ENCODE results near the gene NOL9.
A peak's percentile ranks its signal among the peaks of the same experiment; 100 is the strongest.
"Not testable (repeated sequence)": the region's sequence is repeated elsewhere in the genome, so short reads cannot be mapped to it uniquely, and the experiment has no call there.

Gene NOL9

DNA sequence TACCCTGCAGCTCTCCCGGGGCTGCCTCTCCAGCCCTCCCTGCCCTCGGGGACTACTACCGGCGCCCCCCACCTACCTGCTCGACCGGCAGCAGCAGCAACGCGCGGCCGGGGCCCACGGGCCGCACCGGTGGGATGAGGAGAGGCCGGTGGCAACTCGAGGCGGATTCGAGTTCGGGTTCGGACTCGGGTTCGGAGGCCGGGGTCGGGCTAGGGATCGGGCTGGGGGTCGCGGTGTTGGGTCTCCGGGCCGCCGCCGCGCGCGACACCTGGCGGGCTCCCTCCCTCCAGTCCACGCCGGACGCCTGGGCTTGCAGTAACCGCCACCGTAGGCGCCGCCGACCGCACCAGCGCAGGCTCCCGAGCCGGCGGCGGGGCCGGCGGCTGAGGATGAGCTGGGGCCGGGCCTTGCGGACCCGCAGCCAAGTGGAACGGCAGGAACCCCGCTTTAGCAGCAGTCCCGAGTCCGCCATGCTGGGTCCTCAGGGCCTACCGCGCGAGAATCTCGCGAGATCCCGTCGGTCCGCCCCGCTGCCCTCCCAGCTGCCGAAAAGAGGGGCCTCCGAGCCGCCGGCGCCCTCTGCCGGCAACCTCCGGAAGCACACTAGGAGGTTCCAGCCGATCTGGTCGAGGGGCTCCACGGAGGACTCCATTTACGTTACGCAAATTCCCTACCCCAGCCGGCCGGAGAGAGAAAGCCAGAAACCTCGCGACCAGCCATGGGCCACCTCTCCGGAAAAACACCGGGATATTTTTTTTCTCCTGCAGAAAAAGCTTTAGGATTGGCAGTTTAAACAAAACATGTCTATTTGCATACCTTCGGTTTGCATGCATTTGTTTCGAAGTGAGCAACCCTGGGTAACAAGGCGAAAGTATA, at the start of gene NOL9:
TSS of gene NOL9 (minus strand) at position 483 of the 876 bp plus-strand sequence. CDS start at position 472, 11 bp downstream.
- ATAC-seq, result peak; percentile 98

- ATAC-seq, result peak; percentile 14 to 22
These were observed 49.1 kb upstream of the NOL9 start for GRCh38 chr1:6603238-6603914.

DNA sequence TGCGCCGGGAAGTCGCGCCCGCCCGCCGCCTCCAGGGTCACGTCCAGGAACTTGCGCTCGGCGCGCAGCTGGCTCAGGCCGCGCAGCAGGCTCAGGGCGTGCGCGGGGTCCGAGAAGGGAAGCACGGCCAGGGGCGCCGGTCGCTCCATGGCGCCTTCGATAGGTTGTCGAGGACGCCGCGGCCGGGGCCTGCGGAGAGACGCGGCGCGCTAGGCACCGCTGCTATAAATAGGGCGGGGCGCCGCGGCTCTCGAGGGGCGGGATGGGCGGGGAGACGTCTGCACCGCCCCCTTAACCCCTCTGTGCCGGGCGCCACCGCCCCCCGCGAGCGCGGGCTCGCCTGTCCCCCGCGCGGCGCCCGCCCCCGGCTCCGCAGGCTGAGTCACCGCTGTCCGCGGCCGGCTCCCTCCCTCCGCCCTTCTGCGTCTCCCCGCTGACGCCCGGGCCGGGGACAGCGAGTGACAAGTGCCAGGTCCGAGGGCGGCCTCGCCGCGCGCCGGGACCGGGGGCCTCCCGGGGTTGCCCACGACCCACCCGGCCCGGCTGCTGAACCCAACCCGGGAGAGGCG, 48.4 kb upstream of the NOL9 start, which contains the start of gene KLHL21:
TSS of gene KLHL21 (minus strand) at position 201 of the 569 bp plus-strand sequence. CDS start at position 149, 52 bp downstream.
- peak; percentile 56 to 61 for ATAC-seq

DNA sequence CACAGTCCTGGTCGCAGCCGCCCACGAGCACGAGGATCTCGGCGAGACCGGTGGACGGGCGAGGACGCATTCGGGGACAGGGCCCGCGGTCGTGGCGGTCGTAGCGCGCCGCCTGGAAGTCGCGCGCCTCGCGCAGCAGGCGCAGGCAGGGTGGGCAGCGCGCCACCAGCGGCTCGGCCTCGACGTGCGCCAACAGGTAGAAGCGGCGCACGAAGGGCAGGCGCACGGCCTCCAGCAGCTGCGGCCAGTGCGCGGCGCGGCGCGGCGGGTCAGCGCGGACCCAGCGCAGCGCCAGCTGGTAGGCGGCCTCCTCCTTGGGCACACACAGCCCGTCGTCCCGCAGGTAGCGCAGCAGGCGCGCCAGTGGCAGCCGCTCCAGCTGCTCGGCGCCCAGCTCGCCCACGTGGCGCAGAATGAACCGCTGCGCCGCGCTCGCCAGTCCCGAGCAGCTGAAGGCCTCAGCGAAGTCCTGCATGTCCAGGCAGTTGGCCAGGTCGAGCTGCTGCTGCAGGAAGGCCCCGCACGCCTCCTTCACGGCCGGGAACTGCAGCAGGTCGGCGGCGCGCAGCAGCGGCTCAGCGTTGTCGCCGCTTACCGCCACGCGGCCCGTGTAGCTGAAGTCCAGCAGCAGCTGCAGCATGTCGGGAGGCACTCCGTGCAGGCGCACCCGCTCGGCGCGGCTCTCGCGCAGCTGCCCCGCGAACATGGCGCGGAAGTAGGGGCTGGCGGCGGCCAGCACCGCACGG, 47.8 kb upstream of the NOL9 start:
- peak; percentile 14 to 19 for ATAC-seq

DNA sequence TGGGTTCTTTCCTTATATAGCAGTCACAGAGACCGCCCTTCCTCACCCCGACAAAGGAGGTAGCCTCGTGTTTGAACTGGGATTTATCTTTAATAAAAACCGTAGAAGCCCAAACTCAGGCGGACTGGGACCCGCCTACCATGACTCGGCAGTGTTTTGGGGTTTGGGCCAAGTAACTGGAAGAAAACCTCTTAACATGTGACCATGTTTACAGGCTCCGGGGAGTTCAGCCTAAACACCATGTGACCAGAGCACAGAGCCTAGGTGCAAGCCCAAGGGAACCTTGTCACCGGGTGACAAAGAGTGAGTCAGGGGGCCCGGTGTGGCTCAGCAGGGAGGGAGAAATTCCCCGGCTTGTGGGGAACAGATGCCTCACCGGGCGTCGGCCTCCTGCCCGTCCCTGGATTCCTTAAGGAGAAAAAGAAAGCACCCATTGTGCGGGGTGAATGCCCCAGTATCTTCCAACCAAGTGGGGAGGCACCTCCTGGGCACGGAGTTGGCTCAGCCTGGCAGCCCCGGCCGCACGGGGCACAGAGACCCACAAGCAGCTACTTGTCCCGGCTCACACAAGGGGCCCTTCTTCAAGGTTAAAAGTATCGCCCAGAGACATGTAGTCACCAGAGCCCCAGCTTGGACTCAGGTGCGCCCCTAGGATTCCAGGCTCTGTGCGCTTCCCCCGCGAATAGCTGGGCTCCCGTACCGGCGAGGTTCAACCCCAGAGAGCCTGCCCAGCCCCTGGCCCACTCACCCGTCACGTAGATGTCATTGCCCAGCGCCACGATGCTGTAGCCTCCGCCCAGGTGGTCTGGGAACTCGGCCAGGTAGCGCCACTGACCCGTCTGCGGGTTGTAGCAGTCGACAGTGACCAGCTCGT, 47.0 kb upstream of the NOL9 start:
- ATAC-seq, result peak; percentile 80

GRCh38 chr1:6600410-6601048, 46.2 kb upstream of the NOL9 start:
- no peak for ATAC-seq

DNA sequence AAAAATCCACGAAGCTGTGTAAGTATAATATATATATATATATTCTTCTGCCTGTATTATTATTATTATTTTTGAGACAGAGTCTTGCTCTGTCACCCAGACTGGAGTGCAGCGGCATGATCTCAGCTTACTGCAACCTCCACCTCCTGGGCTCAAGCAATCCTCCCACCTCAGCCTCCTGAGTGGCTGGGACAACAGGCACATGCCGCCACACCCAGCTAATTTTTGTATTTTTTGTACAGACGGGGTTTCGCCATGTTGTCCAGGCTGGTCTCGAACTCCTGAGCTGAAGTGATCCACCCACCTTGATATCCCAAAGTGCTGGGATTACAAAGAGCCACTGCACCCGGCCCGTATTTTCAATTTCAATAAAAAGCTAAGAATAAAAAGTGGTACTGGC, 45.7 kb upstream of the NOL9 start:
- ATAC-seq, result not testable (repeated sequence)

GRCh38 chr1:6599141-6599975, 45.0 kb upstream of the NOL9 start:
- ATAC-seq, result peak; percentile 10 to 15

DNA sequence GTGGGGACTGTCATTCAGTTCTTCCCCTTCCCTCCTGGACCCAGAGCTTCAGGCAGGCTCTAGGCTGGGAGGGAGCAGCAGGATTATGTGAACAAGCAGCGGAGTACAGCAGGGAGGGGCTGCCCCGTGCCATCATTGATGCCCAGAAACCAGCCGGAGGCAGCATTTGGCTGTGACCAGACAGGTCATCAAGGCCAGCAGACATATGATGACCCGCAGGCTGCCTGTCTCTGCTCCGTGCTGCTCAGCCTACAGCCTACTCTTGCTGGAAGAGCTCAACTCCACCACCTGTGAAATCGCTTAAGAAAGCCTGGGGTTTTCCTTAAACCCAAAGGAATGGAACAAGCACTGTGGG, 43.4 kb upstream of the NOL9 start:
- ATAC-seq, result no peak

GRCh38 chr1:6596886-6597776, 42.8 kb upstream of the NOL9 start:
- ATAC-seq, result no peak

DNA sequence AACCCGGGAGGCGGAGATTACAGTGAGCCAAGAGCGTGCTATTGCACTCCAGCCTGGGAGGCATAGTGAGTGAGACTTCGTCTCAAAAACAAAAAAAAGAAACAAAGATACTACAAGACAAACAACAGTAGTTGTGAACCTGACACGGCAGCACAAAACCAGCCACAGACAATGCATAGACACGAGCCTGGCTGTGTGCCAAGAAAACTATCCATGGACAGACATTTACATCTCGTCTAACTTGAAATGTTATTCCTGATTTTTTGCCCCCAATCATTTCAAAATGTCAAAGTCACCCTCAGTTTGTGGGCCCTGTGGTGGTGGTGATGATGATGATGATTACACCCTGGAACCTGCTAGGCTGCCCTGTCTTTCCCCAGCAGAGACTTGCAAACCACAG, 42.0 kb upstream of the NOL9 start:
- ATAC-seq, result no peak

DNA sequence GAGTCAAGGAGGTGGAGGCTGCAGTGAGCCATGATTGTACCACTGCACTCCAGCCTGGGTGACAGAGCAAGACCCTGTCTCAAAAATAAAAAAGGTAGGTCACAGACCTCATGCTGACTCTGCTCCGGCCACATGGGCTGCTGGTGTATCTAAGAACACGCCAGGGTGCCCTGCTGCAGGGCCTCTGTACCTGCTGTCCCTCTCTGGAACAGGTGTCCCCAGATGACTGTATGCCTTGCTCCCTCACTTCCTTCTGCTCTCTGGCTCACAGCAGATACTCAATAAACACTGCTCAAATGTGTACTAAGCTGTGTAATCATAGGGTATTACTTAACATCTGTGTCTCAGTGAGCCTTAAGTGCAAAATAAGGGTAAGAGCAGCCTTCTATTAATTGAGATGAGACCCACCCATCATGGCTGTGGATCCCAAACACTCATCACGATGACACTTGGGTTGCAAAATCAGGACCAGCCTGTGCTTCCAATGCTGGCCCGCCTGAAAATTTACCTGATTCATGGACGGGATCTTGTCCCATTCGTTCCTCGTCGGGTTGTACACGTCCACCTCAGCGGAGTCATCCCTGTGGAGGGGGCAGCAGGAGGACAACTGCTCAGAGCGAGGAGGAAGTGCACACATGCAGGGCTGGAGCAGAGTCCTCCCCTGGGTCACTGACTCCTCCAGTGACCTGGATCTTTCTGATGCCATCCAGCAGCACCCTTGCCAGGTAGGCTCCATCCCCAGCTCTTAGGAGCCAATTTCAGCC, 40.8 kb upstream of the NOL9 start:
- ATAC-seq, result no peak

- no peak for ATAC-seq
These were observed 39.5 kb upstream of the NOL9 start for GRCh38 chr1:6593810-6594209.

GRCh38 chr1:6592865-6593593, 38.7 kb upstream of the NOL9 start:
- ATAC-seq, result no peak

DNA sequence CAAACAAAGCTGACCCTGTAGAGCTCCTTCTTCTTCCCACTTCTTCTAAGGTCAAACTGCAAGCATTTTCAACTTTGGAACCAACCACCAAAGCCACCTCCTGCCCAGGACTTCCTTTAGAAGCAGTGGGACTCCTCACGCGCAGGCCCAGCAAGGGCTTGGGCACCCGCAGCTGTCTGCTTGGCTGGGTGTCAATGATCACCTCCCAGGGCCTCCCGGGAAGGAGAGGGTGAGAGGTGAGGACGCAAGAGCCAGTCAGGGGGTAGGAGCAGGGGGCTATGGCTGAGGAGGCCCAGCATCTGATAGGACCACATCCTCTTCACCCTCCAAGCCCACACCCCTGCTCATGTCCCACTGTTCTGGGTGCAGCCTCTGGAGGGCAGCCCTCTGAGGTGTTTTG, 38.1 kb upstream of the NOL9 start:
- no peak for ATAC-seq

DNA sequence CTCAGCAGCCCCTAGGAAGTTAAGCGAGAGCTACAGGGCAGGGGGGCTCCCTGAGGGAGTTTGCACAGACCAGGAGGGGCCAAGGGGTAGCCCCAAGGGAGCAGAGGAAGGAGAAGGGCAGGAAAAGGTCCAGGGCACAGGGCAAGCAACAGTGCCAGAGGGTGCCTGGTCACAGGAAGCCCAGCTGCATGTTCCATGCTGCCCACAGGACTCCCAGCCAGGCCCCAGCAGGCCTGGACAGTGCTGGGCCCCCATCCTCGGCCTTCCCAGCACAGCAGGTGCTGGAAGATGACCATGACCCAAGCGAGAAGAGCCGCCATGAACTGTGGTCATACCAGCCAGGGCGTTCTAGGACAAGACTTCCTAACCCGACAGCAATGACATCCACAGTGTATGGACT, 37.3 kb upstream of the NOL9 start:
- no peak for ATAC-seq

- no peak for ATAC-seq
These were observed 36.9 kb upstream of the NOL9 start for GRCh38 chr1:6591222-6591621.

- ATAC-seq, result no peak
These were observed 35.7 kb upstream of the NOL9 start for GRCh38 chr1:6590046-6590445.

Measured in activated CD4-positive, CD25-positive, alpha-beta regulatory T cell treated with anti-CD3 and anti-CD28 coated beads, Interleukin-2, amount 50 U/mL, for 24 hours (primary cell).